Ectodermal cell (in vitro differentiated cells): ENCODE data around the gene TMEM134.

Experiments
- H3K27ac ChIP-seq: 2 replicates; pipeline ENCODE4 v1.7.0; 2013; ENCODE audit warnings: mild to moderate bottlenecking, low read depth, low read length; ENCODE audit not compliant: insufficient read depth, poor library complexity, severe bottlenecking
- H3K27me3 ChIP-seq: 2 replicates; pipeline ENCODE4 v1.7.0; 2013; ENCODE audit warnings: mild to moderate bottlenecking, low read length; ENCODE audit not compliant: insufficient read depth, control insufficient read depth, poor library complexity, severe bottlenecking
- H3K36me3 ChIP-seq: one replicate; pipeline ENCODE4 v1.7.0; 2013; ENCODE audit warnings: low read length; ENCODE audit not compliant: control insufficient read depth, insufficient read depth
- H3K4me1 ChIP-seq: one replicate; pipeline ENCODE4 v1.7.0; 2013; ENCODE audit warnings: low read length; ENCODE audit not compliant: control insufficient read depth, insufficient read depth
- H3K4me3 ChIP-seq: 2 replicates; pipeline ENCODE4 v1.7.0; 2013; ENCODE audit warnings: low read depth, low read length, control low read depth; ENCODE audit not compliant: insufficient read depth
- H3K9me3 ChIP-seq: 2 replicates; pipeline ENCODE4 v1.7.0; 2013; ENCODE audit warnings: mild to moderate bottlenecking, low read length, moderate library complexity; ENCODE audit not compliant: control insufficient read depth
- WGBS, 2 experiments: methylation state at CpG; one replicate each; pipeline ENCODE4 v1.1.7; 2013; ENCODE audit warnings: missing lambda C conversion rate in 2 of 2; 5-methylcytosine and 5-hydroxymethylcytosine counted together

Gene TMEM134

GRCh38 chr11:67436459-67437081, 32.5 kb downstream of the TMEM134 start:
- Histone ChIP-seq H3K36me3 (peaks cover 4% of the 10 kb centered on the region), H3K4me1 (no peaks in the 10 kb centered on the region), H3K4me3 (no peak overlapping the region), H3K27me3 (no peaks in the 10 kb centered on the region), H3K9me3 (no peaks in the 10 kb centered on the region), H3K27ac (no peak overlapping the region)
- 60 to 68% methylated on average over 6 of the region's 6 CpGs for WGBS, 2 experiments

- no peaks in the 10 kb centered on the region for H3K27me3 ChIP-seq
- 91 to 93% methylated on average over 38 of the region's 38 CpGs for WGBS, 2 experiments
- no peak overlapping the region for H3K27ac ChIP-seq
- no peaks in the 10 kb centered on the region for H3K9me3 ChIP-seq
- H3K36me3 ChIP-seq = peaks cover 4% of the 10 kb centered on the region
- H3K4me1 ChIP-seq = no peaks in the 10 kb centered on the region
- no peak overlapping the region for H3K4me3 ChIP-seq
These were observed 33.2 kb downstream of the TMEM134 start for GRCh38 chr11:67435727-67436458.

- H3K36me3 ChIP-seq = peaks cover 4% of the 10 kb centered on the region
- H3K27me3 ChIP-seq = no peaks in the 10 kb centered on the region
- H3K27ac ChIP-seq = no peak overlapping the region
- WGBS, 2 experiments = 90 to 94% methylated on average over 26 of the region's 26 CpGs
- H3K4me3 ChIP-seq = no peak overlapping the region
- H3K9me3 ChIP-seq = no peaks in the 10 kb centered on the region
- H3K4me1 ChIP-seq = no peaks in the 10 kb centered on the region
These were observed 33.9 kb downstream of the TMEM134 start for GRCh38 chr11:67435031-67435726.

DNA sequence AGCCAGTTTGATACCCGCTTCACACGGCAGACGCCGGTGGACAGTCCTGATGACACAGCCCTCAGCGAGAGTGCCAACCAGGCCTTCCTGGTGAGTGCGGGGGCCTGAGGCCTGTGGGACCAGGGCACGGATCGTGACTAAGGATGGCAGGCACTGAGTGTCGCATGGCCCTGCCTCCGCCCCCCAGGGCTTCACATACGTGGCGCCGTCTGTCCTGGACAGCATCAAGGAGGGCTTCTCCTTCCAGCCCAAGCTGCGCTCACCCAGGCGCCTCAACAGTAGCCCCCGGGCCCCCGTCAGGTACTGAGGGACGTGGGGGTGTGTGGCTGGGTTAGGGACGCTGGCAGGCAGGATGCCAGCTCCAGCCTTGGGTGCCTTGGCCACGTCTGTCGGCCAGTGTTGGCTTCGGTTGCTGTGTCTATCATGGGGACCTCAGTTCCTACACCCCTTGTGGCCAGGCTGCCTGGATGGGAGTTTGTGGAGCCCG, 34.6 kb downstream of the TMEM134 start:
- Histone ChIP-seq H3K27ac (no peak overlapping the region), H3K4me3 (no peak overlapping the region), H3K36me3 (peaks cover 4% of the 10 kb centered on the region), H3K27me3 (no peaks in the 10 kb centered on the region), H3K9me3 (no peaks in the 10 kb centered on the region), H3K4me1 (peaks cover under 1% of the 10 kb centered on the region)
- WGBS, 2 experiments = 92 to 94% methylated on average over 23 of the region's 23 CpGs

DNA sequence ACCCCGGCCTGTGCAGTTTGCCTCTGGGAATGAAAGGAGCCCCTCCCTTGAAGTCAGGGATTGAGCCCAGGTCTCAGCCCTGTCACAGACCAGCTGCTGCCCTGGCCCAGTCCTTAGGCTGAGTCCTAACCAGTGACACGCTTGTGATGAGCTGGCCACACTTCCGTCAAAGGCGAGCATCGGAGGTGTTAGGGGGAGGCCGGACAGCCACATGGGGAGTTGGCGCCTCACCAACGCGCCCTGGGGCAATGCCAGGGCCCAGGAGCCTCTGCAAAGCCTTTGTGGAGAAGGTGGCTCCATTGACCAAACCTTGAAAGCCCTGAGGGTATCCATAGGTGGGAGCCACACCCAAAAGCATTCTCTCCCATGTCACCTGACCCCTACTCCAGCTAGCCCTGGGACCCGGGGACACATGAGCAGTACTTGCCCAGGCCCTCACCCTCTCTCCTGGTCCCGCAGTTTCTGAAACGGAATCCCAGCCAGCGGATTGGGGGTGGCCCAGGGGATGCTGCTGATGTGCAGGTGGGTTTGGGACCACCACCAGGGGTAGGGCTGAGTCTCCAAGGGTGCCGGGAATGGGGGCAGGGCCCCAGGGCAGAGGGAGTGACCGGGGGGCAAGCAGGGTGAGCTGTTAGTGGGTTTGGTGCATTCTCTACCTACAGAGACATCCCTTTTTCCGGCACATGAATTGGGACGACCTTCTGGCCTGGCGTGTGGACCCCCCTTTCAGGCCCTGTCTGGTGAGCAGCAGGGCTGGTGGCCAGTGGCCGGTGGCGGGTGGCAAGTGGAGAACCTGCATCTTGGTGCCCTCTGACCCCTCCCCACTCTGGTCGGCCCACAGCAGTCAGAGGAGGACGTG, 35.3 kb downstream of the TMEM134 start:
- Histone ChIP-seq H3K27ac (no peak overlapping the region), H3K9me3 (no peaks in the 10 kb centered on the region), H3K4me1 (peaks cover 7% of the 10 kb centered on the region), H3K4me3 (no peak overlapping the region), H3K27me3 (no peaks in the 10 kb centered on the region), H3K36me3 (peaks cover 4% of the 10 kb centered on the region)
- WGBS, 2 experiments = 95% methylated on average over 22 of the region's 22 CpGs

DNA sequence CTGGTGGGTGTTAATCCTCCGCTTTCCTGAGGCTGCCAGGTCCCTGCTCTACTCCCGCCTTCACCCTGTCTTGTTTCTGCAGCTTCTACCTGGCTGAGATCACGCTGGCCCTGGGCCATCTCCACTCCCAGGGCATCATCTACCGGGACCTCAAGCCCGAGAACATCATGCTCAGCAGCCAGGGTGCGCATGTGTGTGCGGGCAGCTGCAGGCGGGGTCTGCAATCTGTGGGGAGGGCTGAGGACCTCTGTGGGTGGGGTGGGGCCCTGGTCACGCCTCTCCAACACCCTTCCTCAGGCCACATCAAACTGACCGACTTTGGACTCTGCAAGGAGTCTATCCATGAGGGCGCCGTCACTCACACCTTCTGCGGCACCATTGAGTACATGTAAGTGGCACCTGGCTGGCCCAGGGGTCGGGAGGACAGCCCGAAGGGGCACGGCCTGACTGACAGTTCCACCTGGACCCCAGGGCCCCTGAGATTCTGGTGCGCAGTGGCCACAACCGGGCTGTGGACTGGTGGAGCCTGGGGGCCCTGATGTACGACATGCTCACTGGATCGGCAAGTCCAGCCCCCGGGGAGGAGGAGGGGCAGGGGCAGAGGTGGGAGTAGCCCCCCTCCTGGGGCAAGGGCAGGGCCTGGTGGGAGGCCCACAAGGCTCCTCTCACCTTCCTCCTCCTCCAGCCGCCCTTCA, 36.2 kb downstream of the TMEM134 start:
- Histone ChIP-seq H3K27ac (no peak overlapping the region), H3K4me3 (no peak overlapping the region), H3K27me3 (no peaks in the 10 kb centered on the region), H3K9me3 (no peaks in the 10 kb centered on the region), H3K4me1 (peaks cover 7% of the 10 kb centered on the region), H3K36me3 (peaks cover 4% of the 10 kb centered on the region)
- WGBS, 2 experiments = 95% methylated on average over 22 of the region's 22 CpGs

GRCh38 chr11:67431346-67432249, 37.5 kb downstream of the TMEM134 start:
- no peak overlapping the region for H3K27ac ChIP-seq
- peaks cover 4% of the 10 kb centered on the region for H3K36me3 ChIP-seq
- WGBS, 2 experiments = 94 to 95% methylated on average over 24 of the region's 24 CpGs
- H3K4me1 ChIP-seq = peaks cover 7% of the 10 kb centered on the region
- no peaks in the 10 kb centered on the region for H3K27me3 ChIP-seq
- H3K4me3 ChIP-seq = no peak overlapping the region
- no peaks in the 10 kb centered on the region for H3K9me3 ChIP-seq

GRCh38 chr11:67429722-67430121, 39.3 kb downstream of the TMEM134 start:
- 93 to 96% methylated on average over 11 of the region's 11 CpGs for WGBS, 2 experiments
- Histone ChIP-seq H3K9me3 (no peaks in the 10 kb centered on the region), H3K27ac (no peak overlapping the region), H3K4me1 (peaks cover 7% of the 10 kb centered on the region), H3K36me3 (peaks cover 4% of the 10 kb centered on the region), H3K27me3 (no peaks in the 10 kb centered on the region), H3K4me3 (no peak overlapping the region)
